Stomach (tissue), 9 donors: ENCODE measurements around the gene MPP3. TPM values are rescaled to one million over a fixed set of nuclear protein-coding genes. Genes with fewer than 3 reads are reported as not detected.

Experiments
- DNase-seq, 2 donors: peaks; one replicate each; pipeline versions ENCODE4 v3.0.0 to v3.0.0-alpha.2; 2013 to 2019
- H3K27ac ChIP-seq, 5 donors: fragments of 200-600 bp in 4 of 5; sonication (generic) in 4 of 5; one replicate each; pipeline ENCODE4 v1.5.1; 2013 to 2019; ENCODE audit warnings: mild to moderate bottlenecking in 1 of 5, moderate library complexity in 1 of 5
- H3K27me3 ChIP-seq, 3 donors: fragments of 200-600 bp; sonication (generic); one replicate each; pipeline ENCODE4 v1.5.1; 2017 to 2019; ENCODE audit warnings: mixed run types in 1 of 3
- H3K36me3 ChIP-seq, 4 donors: fragments of 200-600 bp; sonication (generic); 1 replicate in 3 of 4; 2 replicates in 1 of 4; pipeline ENCODE4 v1.5.1; 2016 to 2019
- H3K4me1 ChIP-seq, 4 donors: fragments of 200-600 bp; sonication (generic); one replicate each; pipeline ENCODE4 v1.5.1; 2016 to 2019
- H3K4me3 ChIP-seq, 4 donors: fragments of 200-600 bp; sonication (generic) in 3 of 4; one replicate each; pipeline ENCODE4 v1.5.1; 2016 to 2019; ENCODE audit warnings: mild to moderate bottlenecking in 1 of 4
- H3K9me3 ChIP-seq, 4 donors: fragments of 200-600 bp; sonication (generic); one replicate each; pipeline ENCODE4 v1.5.1; 2016 to 2019
- EP300 ChIP-seq: sonication (generic); formaldehyde crosslinking; IDR thresholded peaks from one replicate; pipeline ENCODE4 v1.6.1; 2017; ENCODE audit warnings: antibody characterized with exemption
- POLR2A ChIP-seq, 4 donors: fragments of 450-650 bp; IDR thresholded peaks; one replicate each; pipeline ENCODE4 v1.6.1; 2016; ENCODE audit warnings: antibody characterized with exemption in 4 of 4, control low read depth in 2 of 4, mild to moderate bottlenecking in 1 of 4, moderate library complexity in 1 of 4
- POLR2AphosphoS5 ChIP-seq, 3 donors: sonication (generic); formaldehyde crosslinking; IDR thresholded peaks; one replicate each; pipeline ENCODE4 v1.6.1; 2016; ENCODE audit warnings: antibody characterized with exemption in 3 of 3
- WGBS, 5 donors: extraction: QIAGEN DNeasy Blood & Tissue Kit in 3 of 5; methylation state at CpG; one replicate each; pipeline versions ENCODE4 v1.1.5 to v1.1.7; 2013 to 2018; 5-methylcytosine and 5-hydroxymethylcytosine counted together
- intact Hi-C: fragments of 100-400 bp; cut with DNase I; formaldehyde crosslinking; loops from one replicate; pipeline ENCODE4 v1.15.1; 2023; ENCODE audit warnings: low total_unique reads
- polyA plus RNA-seq, 3 donors: library from polyadenylated mRNA; stranded (reverse); fragments of 200-250 nt; gene quantifications; one replicate each; pipeline ENCODE4 v1.2.3, GENCODE V29; 2013
- total RNA-seq, 5 donors: library from RNA; depleted of rRNA; stranded (reverse); fragments of >200 nt; gene quantifications; one replicate each; pipeline versions ENCODE4 v1.1.0 to v1.2.3, GENCODE V29; 2014 to 2016
- TF ChIP-seq, protein P1 (sequence below), 7 experiments: fragments of 450-650 bp in 4 of 7; fragments of 200-600 bp in 3 of 7; sonication (generic) in 3 of 7; IDR thresholded peaks; one replicate each; pipeline ENCODE4 v1.5.1; 2016 to 2019; ENCODE audit warnings: antibody characterized with exemption in 7 of 7, control low read depth in 2 of 7, mild to moderate bottlenecking in 1 of 7
- donor health status: healthy with polysubstance abuse.
- donor health status: Bipolar disorder and iron deficiency.
- donor health status: healthy.

Gene MPP3
- total and polyA plus RNA-seq, 8 donors = 0.31 to 22.8 (median 10.6) TPM

DNA sequence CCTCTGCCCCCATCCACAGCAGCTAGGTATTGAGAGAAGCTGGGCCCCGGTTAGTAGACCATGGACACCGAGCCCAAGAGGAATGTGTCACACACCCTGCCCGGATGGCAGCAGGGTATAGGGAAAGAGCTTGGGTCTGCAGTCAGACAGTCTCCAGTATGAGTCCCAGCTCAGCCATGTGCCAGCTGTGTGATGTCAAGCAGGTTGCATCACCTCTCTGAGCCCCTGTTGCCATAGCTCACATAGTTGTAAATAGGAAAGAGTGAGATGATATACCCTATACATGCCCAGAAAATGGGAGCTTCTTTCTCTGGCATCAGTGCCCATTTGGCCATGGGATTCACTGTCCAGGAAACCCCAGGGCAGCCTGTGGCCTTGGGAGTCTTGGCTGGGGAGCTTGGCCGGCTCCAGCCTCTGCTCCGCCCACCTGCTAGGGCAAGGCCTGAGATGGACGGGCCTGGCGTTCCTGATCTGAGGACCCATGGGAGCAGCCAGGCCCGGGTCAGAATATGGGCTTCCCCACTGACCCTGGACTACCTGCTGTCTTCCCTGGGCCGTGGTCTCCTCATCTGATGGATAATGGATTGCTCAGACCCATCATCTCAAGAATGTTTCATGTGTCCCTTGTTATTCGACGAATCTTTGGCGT lies 27.3 kb upstream of the MPP3 start:
- TF ChIP-seq, protein P1, sequence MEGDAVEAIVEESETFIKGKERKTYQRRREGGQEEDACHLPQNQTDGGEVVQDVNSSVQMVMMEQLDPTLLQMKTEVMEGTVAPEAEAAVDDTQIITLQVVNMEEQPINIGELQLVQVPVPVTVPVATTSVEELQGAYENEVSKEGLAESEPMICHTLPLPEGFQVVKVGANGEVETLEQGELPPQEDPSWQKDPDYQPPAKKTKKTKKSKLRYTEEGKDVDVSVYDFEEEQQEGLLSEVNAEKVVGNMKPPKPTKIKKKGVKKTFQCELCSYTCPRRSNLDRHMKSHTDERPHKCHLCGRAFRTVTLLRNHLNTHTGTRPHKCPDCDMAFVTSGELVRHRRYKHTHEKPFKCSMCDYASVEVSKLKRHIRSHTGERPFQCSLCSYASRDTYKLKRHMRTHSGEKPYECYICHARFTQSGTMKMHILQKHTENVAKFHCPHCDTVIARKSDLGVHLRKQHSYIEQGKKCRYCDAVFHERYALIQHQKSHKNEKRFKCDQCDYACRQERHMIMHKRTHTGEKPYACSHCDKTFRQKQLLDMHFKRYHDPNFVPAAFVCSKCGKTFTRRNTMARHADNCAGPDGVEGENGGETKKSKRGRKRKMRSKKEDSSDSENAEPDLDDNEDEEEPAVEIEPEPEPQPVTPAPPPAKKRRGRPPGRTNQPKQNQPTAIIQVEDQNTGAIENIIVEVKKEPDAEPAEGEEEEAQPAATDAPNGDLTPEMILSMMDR (IDR thresholded peaks at IDR 0.05) = no peak
- TF ChIP-seq POLR2A (IDR thresholded peaks at IDR 0.05) = no peak
- no peak for TF ChIP-seq POLR2AphosphoS5 (IDR thresholded peaks at IDR 0.05)
- TF ChIP-seq EP300 = no peak
- Histone ChIP-seq H3K4me3 (no peak overlapping the region), H3K27me3 (peaks cover 0 to 27% (median 0%) of the 10 kb centered on the region in 3 donors), H3K36me3 (no peaks in the 10 kb centered on the region), H3K27ac (peak overlapping the region in 1 of 5 donors; percentile 23), H3K4me1 (no peaks in the 10 kb centered on the region), H3K9me3 (peaks cover 0 to 9% (median 4%) of the 10 kb centered on the region in 4 donors)
- WGBS, 5 donors = 76 to 88% (median 79%) methylated on average over 12 of the region's 12 CpGs
- intact Hi-C loops = no loop called here
- DNase-seq = no peak

DNA sequence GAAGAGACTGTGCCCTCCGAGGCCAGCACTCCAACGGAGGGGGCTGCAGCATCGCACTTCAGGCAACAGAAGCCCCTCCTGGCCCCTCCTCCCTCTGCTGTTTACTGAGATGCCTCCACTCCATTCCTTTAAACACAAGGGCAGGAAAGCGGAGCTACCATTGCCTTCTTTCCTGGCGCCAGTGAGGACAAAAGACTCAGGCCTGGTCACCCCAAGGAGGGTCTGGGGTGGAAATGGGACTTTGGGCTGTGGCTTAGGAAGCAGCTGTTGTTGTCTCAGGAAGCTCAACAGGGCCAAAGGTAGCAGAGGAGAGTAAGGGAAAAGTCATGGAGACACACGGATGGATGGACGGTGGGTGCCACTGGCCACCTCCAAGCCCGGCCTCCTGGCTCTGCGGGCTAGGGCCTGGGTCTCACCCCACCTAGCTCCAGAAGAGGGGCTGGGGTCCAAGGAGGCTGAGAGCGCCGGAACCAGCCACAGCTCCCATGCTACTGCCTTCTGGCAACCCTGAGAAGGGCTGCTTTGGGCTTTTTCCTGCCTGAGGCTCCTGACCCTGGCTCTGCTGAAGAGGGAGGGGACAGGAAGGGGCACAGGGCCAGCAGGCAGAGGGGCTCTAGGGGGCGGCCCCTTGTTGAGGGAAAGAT lies 25.1 kb upstream of the MPP3 start:
- Histone ChIP-seq H3K4me1 (no peaks in the 10 kb centered on the region), H3K36me3 (no peaks in the 10 kb centered on the region), H3K27ac (no peak overlapping the region), H3K4me3 (no peak overlapping the region), H3K27me3 (peaks cover 0 to 34% (median 0%) of the 10 kb centered on the region in 3 donors), H3K9me3 (peaks cover 0 to 9% (median 4%) of the 10 kb centered on the region in 4 donors)
- intact Hi-C loops = no loop called here
- TF ChIP-seq POLR2A (IDR thresholded peaks at IDR 0.05) = no peak
- no peak for TF ChIP-seq EP300
- no peak for TF ChIP-seq POLR2AphosphoS5 (IDR thresholded peaks at IDR 0.05)
- TF ChIP-seq, protein P1 (IDR thresholded peaks at IDR 0.05) = no peak
- DNase-seq = no peak
- 51 to 65% (median 58%) methylated on average over 9 to 12 of the region's 12 CpGs for WGBS, 5 donors

DNA sequence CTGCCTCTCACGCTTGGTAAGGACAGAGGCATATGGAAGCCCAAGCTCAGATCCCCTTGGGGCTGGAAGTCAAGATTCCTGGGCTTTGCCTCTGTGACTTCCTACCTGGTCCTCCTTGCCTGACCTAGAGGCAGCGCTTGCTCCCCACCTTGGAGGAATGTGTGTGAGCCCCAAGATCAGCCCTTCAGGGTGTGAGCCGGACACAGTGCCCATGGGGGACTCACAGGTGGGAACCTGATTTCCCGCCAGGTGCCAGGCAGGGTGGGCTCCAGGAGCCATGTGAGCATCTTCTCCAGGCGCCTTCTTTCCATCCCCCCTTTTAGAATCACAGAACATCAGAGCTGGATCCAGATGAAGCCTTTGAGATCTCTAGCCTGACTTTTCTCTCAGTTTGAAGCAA lies 24.2 kb upstream of the MPP3 start:
- DNase-seq = no peak
- no peaks in the 10 kb centered on the region for H3K36me3 ChIP-seq
- intact Hi-C loops = no loop called here
- peaks cover 0 to 43% (median 0%) of the 10 kb centered on the region in 3 donors for H3K27me3 ChIP-seq
- no peak overlapping the region for H3K27ac ChIP-seq
- TF ChIP-seq, protein P1 (IDR thresholded peaks at IDR 0.05) = no peak
- TF ChIP-seq POLR2A (IDR thresholded peaks at IDR 0.05) (no peak), POLR2AphosphoS5 (IDR thresholded peaks at IDR 0.05) (no peak), EP300 (no peak)
- H3K9me3 ChIP-seq = peaks cover 0 to 9% (median 4%) of the 10 kb centered on the region in 4 donors
- H3K4me3 ChIP-seq = no peak overlapping the region
- WGBS, 5 donors = 91 to 97% (median 94%) methylated on average over 4 to 5 of the region's 5 CpGs
- no peaks in the 10 kb centered on the region for H3K4me1 ChIP-seq

DNA sequence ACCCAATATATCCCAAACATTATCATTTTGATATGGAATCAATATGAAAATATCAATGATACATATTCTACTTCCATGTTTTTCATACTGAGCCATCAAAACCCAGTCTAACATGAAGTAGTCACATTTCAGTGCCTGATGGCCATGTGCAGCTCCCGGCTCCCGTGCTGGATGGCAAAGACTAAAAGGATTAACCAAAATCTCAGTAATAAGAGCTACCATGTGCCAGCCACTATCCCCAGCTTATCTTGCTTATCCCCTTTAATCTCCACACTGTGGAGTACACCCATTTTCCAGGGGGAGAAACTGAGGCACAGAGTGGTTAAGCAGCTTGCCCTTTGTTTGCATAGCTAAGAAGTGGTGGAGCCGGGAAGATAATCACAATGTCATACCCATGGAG lies 23.2 kb upstream of the MPP3 start:
- intact Hi-C loops = no loop called here
- H3K27ac ChIP-seq = no peak overlapping the region
- peaks cover 0 to 9% (median 4%) of the 10 kb centered on the region in 4 donors for H3K9me3 ChIP-seq
- no peaks in the 10 kb centered on the region for H3K4me1 ChIP-seq
- no peak overlapping the region for H3K4me3 ChIP-seq
- H3K36me3 ChIP-seq = no peaks in the 10 kb centered on the region
- peaks cover 0 to 49% (median 0%) of the 10 kb centered on the region in 3 donors for H3K27me3 ChIP-seq
- WGBS, 5 donors = 75 to 89% (median 87%) methylated on average over 3 of the region's 3 CpGs
- TF ChIP-seq POLR2AphosphoS5 (IDR thresholded peaks at IDR 0.05) = no peak
- no peak for TF ChIP-seq EP300
- TF ChIP-seq POLR2A (IDR thresholded peaks at IDR 0.05) = no peak
- TF ChIP-seq, protein P1 (IDR thresholded peaks at IDR 0.05) = no peak
- DNase-seq = no peak
